OCI-LY1 (cell line): ENCODE results near the gene BRICD5.

Experiments used
- H2AFZ ChIP-seq: fragments of 200-600 bp; sonication (generic), shearing (Covaris generic); 2 replicates; pipeline ENCODE4 v1.6.0; 2014; ENCODE audit warnings: antibody characterized with exemption, mild to moderate bottlenecking, low read length
- H3F3A ChIP-seq: fragments of 200-600 bp; sonication (generic), shearing (Covaris generic); 2 replicates; pipeline ENCODE4 v1.6.0; 2014; ENCODE audit warnings: mild to moderate bottlenecking, antibody characterized with exemption, low read length, moderate library complexity; ENCODE audit not compliant: insufficient read depth
- H3K27ac ChIP-seq: fragments of 200-600 bp; sonication (generic); 2 replicates; pipeline ENCODE4 v1.5.1; 2014; ENCODE audit warnings: low read length, mixed run types, mild to moderate bottlenecking, low read depth; ENCODE audit not compliant: poor library complexity, severe bottlenecking
- H3K27me3 ChIP-seq: fragments of 200-600 bp; sonication (generic); 2 replicates; pipeline ENCODE4 v1.6.0; 2014; ENCODE audit warnings: antibody characterized with exemption, mild to moderate bottlenecking, low read length, moderate library complexity; ENCODE audit not compliant: insufficient read depth
- H3K36me3 ChIP-seq: fragments of 200-600 bp; sonication (generic); 2 replicates; pipeline ENCODE4 v1.6.1; 2014; ENCODE audit warnings: mild to moderate bottlenecking, antibody characterized with exemption, low read length, moderate library complexity, mixed read lengths; ENCODE audit not compliant: insufficient read depth
- H3K4me1 ChIP-seq: fragments of 200-600 bp; sonication (generic); 2 replicates; pipeline ENCODE4 v1.5.1; 2014; ENCODE audit warnings: mild to moderate bottlenecking, low read length, moderate library complexity; ENCODE audit not compliant: insufficient read depth, severe bottlenecking
- H3K4me2 ChIP-seq: fragments of 200-600 bp; sonication (generic), shearing (Covaris generic); 2 replicates; pipeline ENCODE4 v1.6.1; 2014; ENCODE audit warnings: low read length
- H3K4me3 ChIP-seq: fragments of 200-600 bp; sonication (generic); 2 replicates; pipeline ENCODE4 v1.5.1; 2014; ENCODE audit warnings: low read length, low read depth, mild to moderate bottlenecking, mixed read lengths; ENCODE audit not compliant: poor library complexity, severe bottlenecking
- H3K79me2 ChIP-seq: fragments of 200-600 bp; shearing (Covaris generic); 2 replicates; pipeline ENCODE4 v1.6.1; 2016; ENCODE audit warnings: mixed run types, low read length, mixed read lengths; ENCODE audit not compliant: insufficient read depth
- H3K9ac ChIP-seq: fragments of 200-600 bp; sonication (generic), shearing (Covaris generic); 2 replicates; pipeline ENCODE4 v1.6.1; 2014; ENCODE audit warnings: mild to moderate bottlenecking, low read length, mixed read lengths
- H3K9me2 ChIP-seq: fragments of 200-600 bp; sonication (generic), shearing (Covaris generic); 2 replicates; pipeline ENCODE4 v1.6.1; 2014; ENCODE audit warnings: low read depth, mild to moderate bottlenecking, low read length, mixed read lengths
- H3K9me3 ChIP-seq: fragments of 200-600 bp; shearing (Covaris generic); 2 replicates; pipeline ENCODE4 v1.6.1; 2014; ENCODE audit warnings: low read length, mixed read lengths
- H4K20me1 ChIP-seq: fragments of 200-600 bp; sonication (generic), shearing (Covaris generic); 2 replicates; pipeline ENCODE4 v1.6.0; 2016; ENCODE audit warnings: mild to moderate bottlenecking, low read length; ENCODE audit not compliant: insufficient read depth
- CTCF ChIP-seq: fragments of 200-600 bp; sonication (generic), shearing (Covaris generic); IDR thresholded peaks from 2 replicates; pipeline ENCODE4 v1.5.1; 2017; ENCODE audit warnings: mild to moderate bottlenecking, antibody characterized with exemption, low read length, moderate library complexity, mixed read lengths
- EZH2 ChIP-seq: fragments of 200-600 bp; sonication (generic), shearing (Covaris generic); IDR thresholded peaks from 2 replicates; pipeline ENCODE4 v1.8.0; 2017; ENCODE audit warnings: borderline replicate concordance, mixed run types, mild to moderate bottlenecking, antibody characterized with exemption, low read length, moderate library complexity, mixed read lengths

The BRICD5 gene

GRCh38 chr16:2238838-2239675 is 28.4 kb upstream of the BRICD5 start:
- Histone ChIP-seq H3K4me2 (no peak overlapping the region), H3K27me3 (no peaks in the 10 kb centered on the region), H3K9ac (no peak overlapping the region), H4K20me1 (no peaks in the 10 kb centered on the region), H3K4me3 (no peak overlapping the region), H2AFZ (no peak overlapping the region), H3K9me3 (no peaks in the 10 kb centered on the region), H3F3A (0 out of 2 replicates have a peak, but pooled peaks cover 3% of the 10 kb centered on the region), H3K36me3 (peaks cover 71% of the 10 kb centered on the region), H3K9me2 (no peaks in the 10 kb centered on the region), H3K4me1 (no peaks in the 10 kb centered on the region), H3K27ac (no peak overlapping the region), H3K79me2 (no peaks in the 10 kb centered on the region)
- TF ChIP-seq CTCF (no peak), EZH2 (no peak)

GRCh38 chr16:2238150-2238837 is 27.6 kb upstream of the BRICD5 start:
- Histone ChIP-seq H3K4me3 (no peak overlapping the region), H3K36me3 (peaks cover 71% of the 10 kb centered on the region), H3K9me2 (no peaks in the 10 kb centered on the region), H3K9ac (no peak overlapping the region), H2AFZ (no peak overlapping the region), H3K4me1 (no peaks in the 10 kb centered on the region), H3K79me2 (no peaks in the 10 kb centered on the region), H3F3A (0 out of 2 replicates have a peak, but pooled peaks cover 3% of the 10 kb centered on the region), H4K20me1 (no peaks in the 10 kb centered on the region), H3K9me3 (no peaks in the 10 kb centered on the region), H3K27me3 (no peaks in the 10 kb centered on the region), H3K27ac (no peak overlapping the region), H3K4me2 (no peak overlapping the region)
- no peak for TF ChIP-seq EZH2
- no peak for TF ChIP-seq CTCF

GRCh38 chr16:2237493-2238149 is 27.0 kb upstream of the BRICD5 start:
- Histone ChIP-seq H3K4me2 (no peak overlapping the region), H3K27ac (no peak overlapping the region), H2AFZ (no peak overlapping the region), H3K4me1 (no peaks in the 10 kb centered on the region), H3K36me3 (peaks cover 71% of the 10 kb centered on the region), H3K79me2 (no peaks in the 10 kb centered on the region), H3K9me3 (no peaks in the 10 kb centered on the region), H3F3A (0 out of 2 replicates have a peak, but pooled peaks cover 3% of the 10 kb centered on the region), H3K27me3 (no peaks in the 10 kb centered on the region), H3K9ac (no peak overlapping the region), H3K4me3 (no peak overlapping the region), H3K9me2 (no peaks in the 10 kb centered on the region), H4K20me1 (no peaks in the 10 kb centered on the region)
- no peak for TF ChIP-seq EZH2
- TF ChIP-seq CTCF = no peak
